Measurements from ENCODE around the gene CXCL10.

Gene CXCL10

DNA sequence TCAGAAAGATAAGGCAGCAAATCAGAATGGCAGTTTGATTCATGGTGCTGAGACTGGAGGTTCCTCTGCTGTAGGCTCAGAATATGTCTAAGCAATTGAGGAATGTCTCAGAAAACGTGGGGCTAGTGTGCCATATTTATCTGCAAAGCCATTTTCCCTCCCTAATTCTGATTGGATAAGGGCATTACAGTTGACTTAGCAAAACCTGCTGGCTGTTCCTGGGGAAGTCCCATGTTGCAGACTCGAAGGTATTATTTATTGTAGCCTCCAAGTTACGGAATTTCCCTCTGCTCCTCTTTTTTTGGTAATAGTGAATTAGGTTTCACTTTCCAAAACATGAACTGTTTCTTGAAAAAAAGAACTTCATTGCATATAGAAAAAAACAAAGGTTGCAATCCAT lies at the start of gene CXCL10:
Gene CXCL10, minus strand, starts transcription at position 109 of the 400 bp plus-strand sequence. Its CDS starts 66 bp downstream, at position 43.
- H3K4me3 ChIP-seq (ENCODE audit: low read depth, low read length), result no peak within 1 kb of the TSS
- TF ChIP-seq, protein P1, sequence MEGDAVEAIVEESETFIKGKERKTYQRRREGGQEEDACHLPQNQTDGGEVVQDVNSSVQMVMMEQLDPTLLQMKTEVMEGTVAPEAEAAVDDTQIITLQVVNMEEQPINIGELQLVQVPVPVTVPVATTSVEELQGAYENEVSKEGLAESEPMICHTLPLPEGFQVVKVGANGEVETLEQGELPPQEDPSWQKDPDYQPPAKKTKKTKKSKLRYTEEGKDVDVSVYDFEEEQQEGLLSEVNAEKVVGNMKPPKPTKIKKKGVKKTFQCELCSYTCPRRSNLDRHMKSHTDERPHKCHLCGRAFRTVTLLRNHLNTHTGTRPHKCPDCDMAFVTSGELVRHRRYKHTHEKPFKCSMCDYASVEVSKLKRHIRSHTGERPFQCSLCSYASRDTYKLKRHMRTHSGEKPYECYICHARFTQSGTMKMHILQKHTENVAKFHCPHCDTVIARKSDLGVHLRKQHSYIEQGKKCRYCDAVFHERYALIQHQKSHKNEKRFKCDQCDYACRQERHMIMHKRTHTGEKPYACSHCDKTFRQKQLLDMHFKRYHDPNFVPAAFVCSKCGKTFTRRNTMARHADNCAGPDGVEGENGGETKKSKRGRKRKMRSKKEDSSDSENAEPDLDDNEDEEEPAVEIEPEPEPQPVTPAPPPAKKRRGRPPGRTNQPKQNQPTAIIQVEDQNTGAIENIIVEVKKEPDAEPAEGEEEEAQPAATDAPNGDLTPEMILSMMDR (IDR thresholded peaks at IDR 0.05; ENCODE audit: low read depth, low read length), result no peak

GRCh38 chr4:76072760-76073159 lies 49.5 kb upstream of the CXCL10 start:
- H3K4me3 ChIP-seq (ENCODE audit: low read depth, low read length), result no peak overlapping the region
- TF ChIP-seq, protein P1 (IDR thresholded peaks at IDR 0.05; ENCODE audit: low read depth, low read length), result no peak

DNA sequence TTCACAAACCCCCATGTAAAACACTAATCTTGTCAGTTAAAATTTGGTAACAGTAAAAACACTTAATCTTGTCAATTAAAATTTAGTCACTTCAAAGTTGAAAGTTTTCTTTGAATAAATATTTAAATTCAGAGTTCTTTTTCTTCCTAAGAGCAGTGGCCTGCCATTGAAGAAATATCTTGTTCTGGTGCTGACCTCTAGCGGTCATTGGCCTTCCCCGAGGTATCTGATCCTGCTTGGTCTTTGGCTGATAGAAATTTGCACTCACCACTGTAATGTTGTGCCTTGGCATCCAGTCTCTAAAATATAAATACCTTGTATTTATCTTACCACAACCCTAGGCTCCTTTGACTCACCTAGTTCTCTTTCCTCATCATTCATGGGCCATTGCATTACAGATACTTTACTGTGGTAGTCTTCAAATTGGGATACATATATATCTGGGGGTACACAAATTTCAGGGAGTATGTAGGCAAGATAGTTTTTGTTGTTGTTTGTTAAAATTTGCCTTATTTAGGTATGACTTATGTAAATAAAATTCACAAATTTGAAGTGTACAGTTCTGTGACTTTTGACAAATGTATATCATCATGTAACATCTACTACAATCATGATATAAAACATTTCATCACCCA lies 44.5 kb upstream of the CXCL10 start:
- TF ChIP-seq, protein P1 (IDR thresholded peaks at IDR 0.05; ENCODE audit: low read depth, low read length), result peak; percentile 89
- H3K4me3 ChIP-seq (ENCODE audit: low read depth, low read length), result no peak overlapping the region

- H3K4me3 ChIP-seq (ENCODE audit: low read depth, low read length), result no peak overlapping the region
- TF ChIP-seq, protein P1 (IDR thresholded peaks at IDR 0.05; ENCODE audit: low read depth, low read length), result no peak
These were observed 43.2 kb upstream of the CXCL10 start for GRCh38 chr4:76066546-76066945.

GRCh38 chr4:76061982-76062381 lies 38.7 kb upstream of the CXCL10 start:
- TF ChIP-seq, protein P1 (IDR thresholded peaks at IDR 0.05; ENCODE audit: low read depth, low read length), result no peak
- H3K4me3 ChIP-seq (ENCODE audit: low read depth, low read length), result no peak overlapping the region

- TF ChIP-seq, protein P1 (IDR thresholded peaks at IDR 0.05; ENCODE audit: low read depth, low read length), result no peak
- no peak overlapping the region for H3K4me3 ChIP-seq (ENCODE audit: low read depth, low read length)
These were observed 38.1 kb upstream of the CXCL10 start for GRCh38 chr4:76061421-76061820.

DNA sequence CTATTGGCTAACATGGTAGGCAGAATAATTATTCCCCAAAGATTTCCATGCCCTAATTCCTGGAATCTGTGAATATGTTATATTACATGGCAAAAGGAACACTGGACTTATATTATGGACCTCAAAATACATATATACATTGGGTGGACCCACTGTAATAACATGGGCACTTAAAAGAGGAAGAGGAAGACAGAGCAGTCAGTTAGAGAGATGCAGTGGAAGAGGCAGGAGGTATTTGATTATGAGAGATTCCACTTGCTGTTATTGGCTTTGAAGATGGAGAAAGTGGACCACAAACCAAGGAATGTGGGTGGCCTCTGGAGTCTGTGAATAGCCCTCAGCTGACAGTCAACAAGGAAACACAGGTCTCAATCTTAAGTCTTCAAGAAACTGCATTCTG lies 37.2 kb upstream of the CXCL10 start:
- TF ChIP-seq, protein P1 (IDR thresholded peaks at IDR 0.05; ENCODE audit: low read depth, low read length), result no peak
- H3K4me3 ChIP-seq (ENCODE audit: low read depth, low read length), result no peak overlapping the region

All from WI38 (cell line).